AG10803 (cell line): Measurements from ENCODE around the gene BFSP1.

Experiments
- DNase-seq: peaks from one replicate; pipeline ENCODE4 v3.0.0; 2010; ENCODE audit warnings: low read depth
- H3K4me3 ChIP-seq: 2 replicates; pipeline ENCODE4 v1.5.1; 2011; ENCODE audit warnings: mild to moderate bottlenecking, low read length, control low read depth
- TF ChIP-seq, protein P1 (sequence below): conservative IDR thresholded peaks from 2 replicates; pipeline ENCODE4 v1.5.1; 2011; ENCODE audit warnings: mild to moderate bottlenecking, low read length, control low read depth, inconsistent platforms

BFSP1 gene

DNA sequence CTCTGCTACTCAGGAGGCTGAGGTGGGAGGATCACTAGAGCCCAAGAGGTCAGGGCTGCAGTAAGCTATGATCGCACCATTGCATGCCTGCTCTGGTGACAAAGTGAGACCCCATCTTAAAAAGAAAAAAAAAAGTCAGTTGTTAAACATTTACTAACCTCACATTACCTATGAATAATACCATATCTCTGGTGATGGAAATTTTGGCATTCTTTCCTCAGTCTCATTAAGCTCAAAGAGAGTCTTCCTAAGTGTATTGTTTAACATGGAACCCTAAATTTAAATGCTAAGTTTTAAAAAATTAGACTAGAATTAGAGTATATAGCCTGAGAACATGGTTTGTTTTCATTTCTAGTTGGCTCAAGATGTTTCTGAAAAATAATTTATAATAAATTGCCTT, 11.3 kb upstream of the BFSP1 start:
- no peak for DNase-seq
- TF ChIP-seq, protein P1, sequence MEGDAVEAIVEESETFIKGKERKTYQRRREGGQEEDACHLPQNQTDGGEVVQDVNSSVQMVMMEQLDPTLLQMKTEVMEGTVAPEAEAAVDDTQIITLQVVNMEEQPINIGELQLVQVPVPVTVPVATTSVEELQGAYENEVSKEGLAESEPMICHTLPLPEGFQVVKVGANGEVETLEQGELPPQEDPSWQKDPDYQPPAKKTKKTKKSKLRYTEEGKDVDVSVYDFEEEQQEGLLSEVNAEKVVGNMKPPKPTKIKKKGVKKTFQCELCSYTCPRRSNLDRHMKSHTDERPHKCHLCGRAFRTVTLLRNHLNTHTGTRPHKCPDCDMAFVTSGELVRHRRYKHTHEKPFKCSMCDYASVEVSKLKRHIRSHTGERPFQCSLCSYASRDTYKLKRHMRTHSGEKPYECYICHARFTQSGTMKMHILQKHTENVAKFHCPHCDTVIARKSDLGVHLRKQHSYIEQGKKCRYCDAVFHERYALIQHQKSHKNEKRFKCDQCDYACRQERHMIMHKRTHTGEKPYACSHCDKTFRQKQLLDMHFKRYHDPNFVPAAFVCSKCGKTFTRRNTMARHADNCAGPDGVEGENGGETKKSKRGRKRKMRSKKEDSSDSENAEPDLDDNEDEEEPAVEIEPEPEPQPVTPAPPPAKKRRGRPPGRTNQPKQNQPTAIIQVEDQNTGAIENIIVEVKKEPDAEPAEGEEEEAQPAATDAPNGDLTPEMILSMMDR, result no peak
- no peak overlapping the region for H3K4me3 ChIP-seq

DNA sequence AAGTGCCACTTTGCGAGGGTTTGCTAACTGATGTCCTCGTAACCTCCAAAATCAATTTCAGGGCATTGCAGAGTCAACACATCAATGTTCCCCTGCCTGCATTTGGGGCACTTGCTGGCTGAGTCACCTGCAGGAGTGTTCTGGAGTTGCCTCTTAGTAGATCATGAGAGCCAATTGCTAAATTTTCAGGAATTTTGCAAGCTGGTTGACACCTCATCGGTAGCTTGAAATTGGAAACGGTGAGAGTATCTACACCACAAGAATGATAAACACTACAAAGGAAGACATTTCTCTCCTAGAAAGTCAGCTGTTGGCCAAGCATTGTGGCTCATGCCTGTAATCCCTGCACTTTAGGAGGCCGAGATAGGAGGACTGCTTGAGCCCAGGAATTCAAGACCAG, 10.8 kb upstream of the BFSP1 start:
- H3K4me3 ChIP-seq, result no peak overlapping the region
- DNase-seq, result peak; percentile 91
- TF ChIP-seq, protein P1, result peak; percentile 27

DNA sequence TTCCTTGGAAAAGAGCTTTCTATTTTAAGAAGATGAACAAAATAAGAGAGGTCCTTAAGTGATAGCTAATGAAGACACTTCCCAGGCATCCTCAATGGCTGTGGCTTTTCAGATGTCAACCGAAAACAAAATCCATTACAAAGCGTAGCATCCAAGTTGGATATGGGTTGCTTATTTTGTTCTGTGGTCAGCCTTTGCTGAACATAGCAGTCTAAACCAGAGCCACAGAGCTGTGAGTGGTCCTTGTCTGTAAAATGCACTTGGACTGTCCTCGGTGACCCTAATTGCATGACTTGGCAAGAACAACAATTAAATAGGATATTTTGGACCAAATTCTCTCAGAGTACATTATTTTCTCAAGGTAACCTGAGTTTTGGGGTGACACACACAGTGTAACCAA, 10.4 kb upstream of the BFSP1 start:
- no peak for DNase-seq
- H3K4me3 ChIP-seq, result no peak overlapping the region
- TF ChIP-seq, protein P1, result no peak

DNA sequence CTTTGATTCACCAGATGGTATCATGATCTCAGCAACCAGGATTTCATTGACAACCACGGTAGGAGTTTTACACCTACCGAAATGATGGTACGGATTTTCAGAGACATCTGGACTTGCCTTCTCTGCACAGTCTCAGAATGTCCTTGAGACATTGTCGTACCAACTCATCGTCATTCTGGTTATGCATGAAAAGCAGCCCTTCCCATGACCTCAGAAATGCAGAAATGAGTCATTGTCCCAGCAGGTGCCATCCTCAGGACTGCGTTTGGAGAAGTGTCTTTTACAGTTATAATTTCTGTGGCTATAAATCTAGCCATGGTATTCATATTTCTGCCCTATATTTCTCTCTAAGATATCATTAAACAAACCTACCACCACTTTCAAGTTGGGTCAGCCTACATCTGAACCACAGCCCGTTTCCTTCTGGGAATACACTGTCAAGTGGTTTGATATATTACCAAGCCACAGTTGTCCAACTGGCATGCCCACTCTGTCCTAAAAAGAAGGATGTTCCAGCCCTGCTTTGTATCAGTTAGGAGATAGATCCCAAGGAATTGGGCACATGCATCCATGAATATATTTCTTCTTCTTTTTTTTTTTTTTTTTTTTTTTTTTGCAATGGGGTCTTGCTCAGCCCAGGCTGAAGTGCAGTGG, 7.5 kb upstream of the BFSP1 start:
- DNase-seq, result no peak
- TF ChIP-seq, protein P1, result no peak
- H3K4me3 ChIP-seq, result no peak overlapping the region

DNA sequence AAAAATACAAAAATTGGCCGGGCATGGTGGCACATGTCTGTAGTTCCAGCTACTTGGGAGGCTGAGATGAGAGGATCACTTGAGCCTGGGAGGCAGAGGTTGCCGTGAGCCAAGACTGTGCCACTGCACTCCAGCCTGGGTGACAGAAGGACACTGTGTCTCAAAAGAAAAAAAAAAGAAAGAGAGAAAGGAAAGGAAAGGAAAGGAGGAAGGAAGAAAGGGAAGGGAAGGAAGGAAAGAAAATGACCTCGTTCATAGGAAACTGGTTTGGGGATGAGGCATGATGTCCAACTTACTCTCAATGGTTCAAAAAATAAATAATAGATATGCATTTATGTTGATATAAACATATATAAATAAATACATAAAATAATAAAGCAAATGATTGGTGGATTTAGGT, 6.8 kb upstream of the BFSP1 start:
- no peak overlapping the region for H3K4me3 ChIP-seq

DNA sequence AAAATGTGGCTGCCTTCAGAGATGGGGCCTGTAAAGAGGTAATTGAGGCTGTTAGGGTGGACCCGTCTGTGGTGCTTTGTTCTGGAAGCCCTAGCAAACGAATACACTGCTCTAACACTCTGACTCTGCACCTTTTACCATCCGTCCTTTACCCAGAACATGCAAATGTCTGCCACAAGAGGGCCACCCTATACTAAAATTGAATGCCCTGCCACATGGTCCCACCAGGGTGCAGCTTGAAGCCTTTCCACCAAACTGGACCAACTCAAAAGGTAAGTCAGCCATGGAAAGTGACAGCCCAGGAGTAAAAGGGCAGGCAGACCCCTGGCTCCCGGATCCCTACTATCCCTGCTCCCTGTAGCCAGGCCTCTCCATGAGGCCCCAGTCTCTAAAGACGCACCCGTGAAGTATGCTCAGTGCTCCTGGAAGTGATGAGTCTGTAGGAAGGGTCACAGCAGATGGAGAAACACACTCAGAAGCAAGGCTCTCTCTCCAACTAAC, 5.8 kb upstream of the BFSP1 start:
- H3K4me3 ChIP-seq, result no peak overlapping the region
- DNase-seq, result peak; percentile 75
- TF ChIP-seq, protein P1, result peak; percentile 98

More for the DNA sequence above, 6.8 kb upstream of the BFSP1 start:
- DNase-seq, result no peak
- TF ChIP-seq, protein P1, result no peak

DNA sequence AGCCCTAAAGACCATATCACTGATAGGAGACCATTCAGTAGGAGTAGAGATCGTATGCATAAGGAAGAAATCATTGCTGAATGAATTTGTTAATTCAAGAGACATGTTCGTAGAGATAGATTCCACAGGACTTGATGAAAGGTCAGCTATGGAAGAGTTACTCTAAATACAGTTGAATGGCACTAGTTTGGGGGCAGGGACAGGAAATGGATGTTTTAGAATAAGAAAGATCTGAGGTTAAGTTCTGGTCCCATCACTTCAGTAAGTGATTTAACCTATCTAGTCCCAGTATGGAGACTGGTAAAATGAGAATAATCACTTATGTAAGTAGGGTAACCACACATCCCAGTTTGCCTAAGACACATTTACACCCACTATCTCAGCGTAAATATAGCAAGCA, 2.9 kb upstream of the BFSP1 start:
- H3K4me3 ChIP-seq, result no peak overlapping the region
- no peak for DNase-seq
- TF ChIP-seq, protein P1, result no peak
